Right ventricle myocardium inferior (tissue), 1 donor: Measurements from ENCODE around the gene PRR33. TPM values are rescaled to one million over a fixed set of nuclear protein-coding genes. Genes with fewer than 3 reads are reported as not detected.
"Not testable (repeated sequence)": the region's sequence is repeated elsewhere in the genome, so short reads cannot be mapped to it uniquely, and the experiment has no call there.

Source experiments
- ATAC-seq: fragments of 200-7000 bp; cut with Tn5 transposase; one replicate; pipeline ENCODE4 v1.9.1; 2020; ENCODE audit warnings: mild to moderate bottlenecking, moderate library complexity
- DNase-seq: peaks from one replicate; pipeline ENCODE4 v3.0.0; 2021; ENCODE audit errors: missing footprints
- intact Hi-C: fragments of 100-400 bp; cut with DNase I; formaldehyde crosslinking; loops from one replicate; pipeline ENCODE4 v1.11.0; 2022
- total RNA-seq: library from RNA; stranded (reverse); fragmentation: NEBNext Ultra II Directional; extraction: Animal tissue kit (Norgen Biotek cat#: 25700); gene quantifications from one replicate; pipeline ENCODE4 v1.2.1, GENCODE V29; 2021
- donor health status: DM: no; HTN: yes; CAD: no; lungs with severe emphysema.

Gene PRR33
- total RNA-seq, 1 donor from 2014 or later: 5.0 TPM

GRCh38 chr11:1881442-1882264, 10.0 kb downstream of the PRR33 start:
- intact Hi-C loops: loop anchor here (2.0 to 5.0 kb wide), 4 partner anchors 36 to 269 kb away; partner anchors contain the start of genes IGF2, TNNI2 and TNNT3

DNA sequence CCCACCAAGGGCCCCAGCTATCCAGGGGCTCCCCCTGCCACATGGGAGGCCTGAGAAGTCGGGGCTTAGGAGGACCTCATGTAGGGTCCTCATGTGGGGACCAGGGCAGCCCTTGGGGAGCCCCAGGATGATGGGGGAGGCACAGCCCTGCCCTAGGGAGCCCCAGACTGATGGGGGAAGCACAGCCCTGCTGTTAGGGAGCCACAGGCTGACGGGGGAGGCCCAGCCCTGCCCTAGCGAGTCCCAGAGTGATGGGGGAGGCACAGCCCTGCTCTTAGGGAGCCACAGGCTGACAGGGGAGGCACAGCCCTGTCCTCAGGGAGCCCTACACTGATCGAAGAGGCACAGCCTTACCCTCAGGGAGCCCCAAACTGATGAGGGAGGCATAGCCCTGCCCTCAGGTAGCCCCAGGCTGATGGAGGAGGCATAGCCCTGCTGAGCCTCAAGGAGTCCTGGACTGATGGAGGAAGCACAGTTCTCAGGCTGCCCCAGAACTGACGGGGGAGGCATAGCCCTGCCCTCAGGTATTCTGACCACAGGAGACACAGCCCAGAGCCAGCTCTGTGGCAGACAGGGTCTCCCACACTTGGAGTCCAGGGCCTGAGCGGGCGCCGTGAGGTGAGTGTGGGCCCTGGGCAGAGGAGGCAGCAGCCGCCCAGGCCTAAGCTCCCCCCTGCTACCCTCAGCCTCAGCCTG, 10.8 kb downstream of the PRR33 start:
- DNase-seq: peak; percentile 63
- no peak for ATAC-seq
- intact Hi-C loops: loop anchor here (5.0 kb wide), 2 partner anchors 36 to 256 kb away; partner anchors contain the start of genes IGF2 and TNNT3

More at GRCh38 chr11:1881442-1882264, 10.0 kb downstream of the PRR33 start:
- DNase-seq (peak; percentile 89), ATAC-seq (peak; percentile 37)

DNA sequence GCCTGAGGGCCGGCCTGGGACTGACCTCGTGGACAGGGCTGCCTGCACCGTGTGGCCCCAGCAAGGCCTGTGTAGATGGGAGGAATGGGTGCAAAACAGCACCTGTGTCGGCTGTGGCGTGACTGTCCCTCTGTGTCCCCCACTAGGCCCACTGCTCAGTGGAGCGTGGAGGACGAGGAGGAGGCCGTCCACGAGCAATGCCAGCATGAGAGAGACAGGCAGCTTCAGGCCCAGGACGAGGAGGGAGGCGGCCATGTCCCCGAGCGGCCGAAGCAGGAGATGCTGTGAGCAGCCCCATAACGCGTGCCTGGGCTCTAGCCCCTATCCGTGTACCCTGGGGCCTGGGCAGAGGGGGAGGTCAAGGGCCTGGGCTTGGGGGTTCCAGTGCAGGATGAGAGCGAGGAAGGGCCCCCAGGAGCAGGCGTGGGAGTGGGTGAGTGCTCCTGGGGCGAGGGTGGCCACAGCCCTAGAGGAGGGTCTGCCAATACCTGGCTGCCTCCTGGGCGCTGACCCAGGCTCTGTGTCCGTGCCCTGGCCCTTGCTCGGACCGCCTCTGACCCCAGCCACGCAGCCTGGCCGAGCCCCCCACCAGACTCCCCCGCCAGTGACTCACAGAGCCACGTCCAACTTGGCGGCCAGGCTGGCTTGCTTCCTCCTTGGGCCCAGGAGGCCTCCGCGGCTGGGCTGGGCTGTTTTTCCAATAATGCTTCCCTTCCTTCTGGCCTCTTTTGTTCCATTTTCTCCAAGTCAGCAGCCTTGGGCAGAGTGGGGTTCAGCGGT, 11.6 kb downstream of the PRR33 start:
- ATAC-seq: peak; percentile 72
- peak; percentile 92 for DNase-seq
- intact Hi-C loops: loop anchor here (5.0 kb wide), 2 partner anchors 37 to 257 kb away; partner anchors contain the start of genes IGF2 and TNNT3

GRCh38 chr11:1879342-1879940, 12.3 kb downstream of the PRR33 start:
- no peak for DNase-seq
- no peak for ATAC-seq
- intact Hi-C loops: no loop called here

DNA sequence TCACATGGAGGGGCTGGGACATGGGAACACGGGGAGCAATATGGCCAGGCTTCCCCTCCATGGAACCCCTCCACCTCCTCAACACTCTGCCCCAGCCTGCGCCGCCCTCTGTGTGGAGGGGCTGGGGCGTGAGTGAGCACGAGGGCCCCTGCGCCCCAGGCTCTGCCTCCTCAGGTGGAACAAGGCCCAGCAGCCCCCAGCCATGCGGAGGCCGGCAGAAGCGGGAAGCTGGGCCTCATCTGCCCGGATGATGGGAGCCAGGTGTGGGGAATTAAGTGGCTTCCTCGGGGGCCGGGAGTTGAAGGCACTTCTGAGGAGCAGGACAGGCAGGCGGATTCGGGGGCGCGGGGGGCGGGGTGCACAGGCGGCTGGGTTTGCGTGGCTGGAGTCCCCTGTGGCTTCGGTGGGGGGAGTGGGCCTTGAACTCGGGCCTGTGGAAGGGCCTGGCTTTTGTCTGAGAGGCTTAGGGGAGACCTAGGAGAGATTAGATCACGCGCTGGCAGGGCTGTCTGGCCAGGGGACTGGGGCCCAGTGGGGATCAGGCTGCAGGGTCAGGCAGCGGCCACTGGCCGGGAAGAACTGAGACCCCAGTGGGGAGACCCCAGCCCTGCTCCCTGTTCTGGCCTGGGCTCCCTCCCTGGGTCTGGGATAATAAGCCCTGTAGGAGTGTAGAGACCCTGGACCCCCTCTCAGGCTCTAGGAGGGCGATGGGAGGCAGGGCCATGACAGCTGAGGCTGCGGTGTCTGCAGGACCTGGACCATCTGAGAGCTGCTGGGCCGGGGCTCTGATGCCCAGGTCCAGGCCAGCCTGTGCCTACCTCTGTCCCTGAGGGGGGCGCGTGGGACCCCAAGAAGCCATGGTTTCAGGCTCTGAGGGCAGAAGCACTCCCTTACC, 13.3 kb downstream of the PRR33 start:
- intact Hi-C loops: no loop called here
- ATAC-seq (peak; percentile 37), DNase-seq (peak; percentile 81)

DNA sequence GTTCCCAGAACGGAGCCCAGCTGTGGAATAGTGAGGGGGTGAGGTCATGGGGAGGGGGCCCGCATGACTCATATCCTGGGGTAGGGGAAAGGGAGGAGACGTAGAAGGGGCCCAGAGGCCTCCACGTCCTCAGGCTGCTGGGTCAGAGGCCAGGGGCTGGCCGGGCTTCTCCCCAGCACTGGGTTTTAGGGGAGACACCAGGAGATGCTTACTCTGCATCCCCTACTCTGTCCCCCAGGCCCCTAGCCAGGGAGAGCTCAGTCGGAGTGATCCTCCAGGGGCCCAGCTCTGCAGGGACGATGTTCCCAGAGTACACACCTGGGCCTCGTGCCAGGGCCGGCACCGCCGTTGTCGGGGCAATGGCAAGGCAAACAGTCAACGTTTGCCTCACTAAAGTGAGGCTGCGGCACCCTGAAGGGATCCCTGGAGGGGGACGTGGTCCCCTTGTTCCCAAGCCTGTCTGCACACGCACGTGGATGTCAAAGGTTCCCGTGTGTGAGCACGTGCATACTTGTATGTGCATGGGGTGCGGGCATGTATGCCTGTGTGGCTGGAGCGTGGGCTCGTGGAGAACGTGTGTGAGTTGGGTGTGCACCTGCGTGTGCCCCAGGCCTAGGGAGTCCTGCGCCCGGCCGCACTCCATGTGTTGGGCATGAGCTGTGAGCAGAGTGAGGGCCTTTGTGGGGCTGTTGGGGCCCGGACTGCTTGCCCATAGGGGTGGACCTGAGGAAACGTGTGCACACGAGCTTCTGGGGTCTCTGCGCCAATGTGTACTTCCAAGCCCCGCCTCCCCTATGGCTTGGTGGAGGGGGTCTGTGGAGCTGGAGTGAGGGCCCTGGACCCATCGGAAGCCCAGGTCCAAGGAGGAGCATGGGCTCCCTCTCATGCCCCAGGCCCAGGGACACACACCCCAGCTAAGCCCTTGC, 14.2 kb downstream of the PRR33 start:
- DNase-seq (peak; percentile 78), ATAC-seq (no peak)
- intact Hi-C loops: no loop called here

GRCh38 chr11:1876361-1877063, 15.2 kb downstream of the PRR33 start:
- ATAC-seq: no peak
- intact Hi-C loops: no loop called here
- peak; percentile 85 for DNase-seq

DNA sequence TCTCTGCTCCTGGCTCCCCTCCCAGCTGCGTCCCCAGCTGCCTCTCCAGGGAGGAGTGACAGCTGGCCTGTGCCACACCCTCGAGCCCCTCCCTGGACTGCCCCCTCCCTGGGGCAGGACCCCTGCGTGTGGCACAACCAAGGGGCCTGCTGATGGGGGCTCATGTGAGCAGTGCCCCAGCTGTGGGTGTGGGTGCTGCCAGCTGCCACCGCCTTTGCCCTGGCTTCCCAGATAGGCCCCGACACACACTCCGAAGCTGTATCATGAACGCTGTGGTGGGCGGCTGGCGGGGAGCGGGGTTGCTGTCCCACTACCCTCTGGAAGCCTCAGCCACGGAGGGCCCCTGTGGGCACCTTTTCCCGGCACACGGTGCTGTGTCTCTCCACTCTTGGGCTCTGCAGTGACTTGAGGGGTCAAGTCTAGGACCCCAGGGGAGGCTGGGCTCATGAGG, 15.8 kb downstream of the PRR33 start:
- ATAC-seq, intact Hi-C loops, DNase-seq: not testable (repeated sequence)

- no peak for ATAC-seq
- peak; percentile 72 for DNase-seq
- intact Hi-C loops: no loop called here
These were observed 16.4 kb downstream of the PRR33 start for GRCh38 chr11:1875093-1875850.

DNA sequence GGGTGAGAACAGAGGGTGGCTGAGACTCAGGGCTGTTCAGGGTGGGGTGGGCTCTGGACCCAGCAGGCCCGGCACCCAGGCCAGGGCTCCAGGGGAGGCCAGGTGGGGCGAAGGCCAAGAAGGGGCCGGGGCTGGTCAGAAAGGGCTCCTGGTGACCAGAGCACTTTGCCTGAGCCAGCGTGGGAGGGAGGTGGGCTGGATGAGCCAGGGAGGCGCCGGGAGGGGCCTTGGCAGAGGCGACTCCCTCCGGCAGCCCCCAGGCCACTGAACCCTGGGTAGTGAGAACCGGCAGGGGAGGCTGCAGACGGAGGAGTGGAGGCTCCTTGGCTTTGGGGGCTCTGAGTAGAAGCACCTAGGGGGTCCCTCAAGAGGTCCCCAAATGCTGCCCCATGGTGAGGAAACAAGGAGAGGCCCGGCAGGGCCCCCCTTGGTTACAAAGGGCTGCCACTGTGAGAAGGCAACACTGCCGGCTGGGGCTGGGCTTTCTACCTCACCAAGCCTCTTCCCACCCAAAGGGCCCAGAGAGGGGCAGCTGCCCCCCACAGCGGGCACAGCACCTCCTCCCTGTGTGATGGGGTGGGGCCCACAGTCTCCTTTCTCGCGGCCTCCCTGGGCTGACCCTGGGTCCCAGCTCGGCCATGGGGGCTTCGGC, 17.1 kb downstream of the PRR33 start:
- ATAC-seq, intact Hi-C loops: not testable (repeated sequence)
- peak; percentile 62 for DNase-seq

DNA sequence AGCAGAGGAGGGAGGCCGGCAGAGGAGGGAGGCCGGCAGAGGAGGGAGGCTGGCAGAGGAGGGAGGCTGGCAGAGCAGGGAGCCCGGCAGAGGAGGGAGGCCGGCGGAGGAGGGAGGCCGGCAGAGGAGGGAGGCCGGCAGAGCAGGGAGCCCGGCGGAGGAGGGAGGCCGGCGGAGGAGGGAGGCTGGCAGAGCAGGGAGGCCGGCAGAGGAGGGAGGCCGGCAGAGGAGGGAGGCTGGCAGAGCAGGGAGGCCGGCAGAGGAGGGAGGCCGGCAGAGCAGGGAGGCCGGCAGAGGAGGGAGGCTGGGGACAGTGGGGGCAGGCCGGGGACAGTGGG, 17.9 kb downstream of the PRR33 start:
- ATAC-seq, DNase-seq, intact Hi-C loops: not testable (repeated sequence)

GRCh38 chr11:1873048-1873812, 18.5 kb downstream of the PRR33 start:
- no peak for DNase-seq
- intact Hi-C loops: no loop called here
- peak; percentile 14 for ATAC-seq

GRCh38 chr11:1872267-1872985, 19.3 kb downstream of the PRR33 start:
- intact Hi-C loops: no loop called here
- no peak for DNase-seq
- no peak for ATAC-seq

- DNase-seq: peak; percentile 56
- no peak for ATAC-seq
- intact Hi-C loops: no loop called here
These were observed 20.2 kb downstream of the PRR33 start for GRCh38 chr11:1871531-1871930.
